Body of pancreas (tissue), 4 donors: ENCODE results near the gene SP6.

Source experiments
- POLR2A ChIP-seq, 3 donors: fragments of 450-650 bp; IDR thresholded peaks; one replicate each; pipeline ENCODE4 v1.6.1; 2016; ENCODE audit warnings: antibody characterized with exemption in 3 of 3, mild to moderate bottlenecking in 2 of 3
- TF ChIP-seq, protein P1 (sequence below), 7 experiments: fragments of 450-650 bp in 4 of 7; fragments of 200-600 bp in 3 of 7; sonication (generic) in 3 of 7; IDR thresholded peaks; one replicate each; pipeline ENCODE4 v1.5.1; 2016 to 2019; ENCODE audit warnings: antibody characterized with exemption in 7 of 7

- TF ChIP-seq, protein P1, sequence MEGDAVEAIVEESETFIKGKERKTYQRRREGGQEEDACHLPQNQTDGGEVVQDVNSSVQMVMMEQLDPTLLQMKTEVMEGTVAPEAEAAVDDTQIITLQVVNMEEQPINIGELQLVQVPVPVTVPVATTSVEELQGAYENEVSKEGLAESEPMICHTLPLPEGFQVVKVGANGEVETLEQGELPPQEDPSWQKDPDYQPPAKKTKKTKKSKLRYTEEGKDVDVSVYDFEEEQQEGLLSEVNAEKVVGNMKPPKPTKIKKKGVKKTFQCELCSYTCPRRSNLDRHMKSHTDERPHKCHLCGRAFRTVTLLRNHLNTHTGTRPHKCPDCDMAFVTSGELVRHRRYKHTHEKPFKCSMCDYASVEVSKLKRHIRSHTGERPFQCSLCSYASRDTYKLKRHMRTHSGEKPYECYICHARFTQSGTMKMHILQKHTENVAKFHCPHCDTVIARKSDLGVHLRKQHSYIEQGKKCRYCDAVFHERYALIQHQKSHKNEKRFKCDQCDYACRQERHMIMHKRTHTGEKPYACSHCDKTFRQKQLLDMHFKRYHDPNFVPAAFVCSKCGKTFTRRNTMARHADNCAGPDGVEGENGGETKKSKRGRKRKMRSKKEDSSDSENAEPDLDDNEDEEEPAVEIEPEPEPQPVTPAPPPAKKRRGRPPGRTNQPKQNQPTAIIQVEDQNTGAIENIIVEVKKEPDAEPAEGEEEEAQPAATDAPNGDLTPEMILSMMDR (IDR thresholded peaks at IDR 0.05), result no peak
- TF ChIP-seq POLR2A (IDR thresholded peaks at IDR 0.05), result no peak
Observed at GRCh38 chr17:47801906-47802305, 49.1 kb downstream of the SP6 start.
